Keratinocyte (primary cell): Measurements from ENCODE around the gene CMC1.

Source experiments
- CTCF ChIP-seq, 3 experiments: IDR thresholded peaks in 1 of 3; conservative IDR thresholded peaks in 1 of 3; optimal IDR thresholded peaks in 1 of 3; 2 replicates in 2 of 3; 3 replicates in 1 of 3; pipeline versions ENCODE3 to v1.5.1; 2011; ENCODE audit warnings: low read length in 3 of 3, mild to moderate bottlenecking in 3 of 3, moderate library complexity in 2 of 3, control low read depth in 1 of 3, inconsistent platforms in 1 of 3; ENCODE audit not compliant: insufficient read depth in 2 of 3; ENCODE audit errors: extremely low read depth in 1 of 3
- EZH2 ChIP-seq: IDR thresholded peaks from one replicate; pipeline ENCODE4 v1.6.1; 2012; ENCODE audit warnings: inconsistent platforms, mild to moderate bottlenecking, low read length, moderate library complexity

- peak in 2 of 3 experiments; percentile 38 to 53 for TF ChIP-seq CTCF (optimal IDR thresholded peaks at IDR 0.05 in 1 of 3, IDR thresholded peaks at IDR 0.05 in 1 of 3, conservative IDR thresholded peaks at IDR 0.05 in 1 of 3; ENCODE audit: extremely low read depth in 1 of 3, insufficient read depth in 2 of 3, low read length in 3 of 3)
- no peak for TF ChIP-seq EZH2
These were observed 45.2 kb downstream of the CMC1 start for GRCh38 chr3:28286595-28286994.
